Neutrophil (primary cell): ENCODE data around the gene MKLN1.

Source experiments
- H3K27ac ChIP-seq: fragments of 200-600 bp; sonication (generic); 2 replicates; pipeline ENCODE4 v1.5.1; 2016; ENCODE audit warnings: mild to moderate bottlenecking, moderate library complexity
- H3K27me3 ChIP-seq: fragments of 200-600 bp; sonication (generic); 2 replicates; pipeline ENCODE4 v1.6.0; 2016; ENCODE audit warnings: mild to moderate bottlenecking
- H3K36me3 ChIP-seq: fragments of 200-600 bp; sonication (generic); 2 replicates; pipeline ENCODE4 v1.5.1; 2017
- H3K4me1 ChIP-seq, 2 experiments: fragments of 200-600 bp in 1 of 2; sonication (generic) in 1 of 2; 1 replicate in 1 of 2; 2 replicates in 1 of 2; pipeline versions ENCODE4 v1.5.1 to v1.6.1; 2013 to 2016; ENCODE audit warnings: low read depth in 1 of 2, low read length in 1 of 2, mild to moderate bottlenecking in 1 of 2, moderate library complexity in 1 of 2; ENCODE audit not compliant: control insufficient read depth in 1 of 2, insufficient read depth in 1 of 2
- H3K4me3 ChIP-seq, 2 experiments: fragments of 200-600 bp in 1 of 2; sonication (generic) in 1 of 2; 1 replicate in 1 of 2; 2 replicates in 1 of 2; pipeline ENCODE4 v1.5.1; 2013 to 2016; ENCODE audit warnings: low read depth in 1 of 2, low read length in 1 of 2, mild to moderate bottlenecking in 1 of 2, moderate library complexity in 1 of 2
- H3K9me3 ChIP-seq: fragments of 200-600 bp; sonication (generic); 2 replicates; pipeline ENCODE4 v1.5.1; 2016
- TF ChIP-seq, protein P1 (sequence below): fragments of 200-600 bp; sonication (generic); IDR thresholded peaks from 2 replicates; pipeline ENCODE4 v1.5.1; 2016; ENCODE audit warnings: antibody characterized with exemption

The MKLN1 gene

DNA sequence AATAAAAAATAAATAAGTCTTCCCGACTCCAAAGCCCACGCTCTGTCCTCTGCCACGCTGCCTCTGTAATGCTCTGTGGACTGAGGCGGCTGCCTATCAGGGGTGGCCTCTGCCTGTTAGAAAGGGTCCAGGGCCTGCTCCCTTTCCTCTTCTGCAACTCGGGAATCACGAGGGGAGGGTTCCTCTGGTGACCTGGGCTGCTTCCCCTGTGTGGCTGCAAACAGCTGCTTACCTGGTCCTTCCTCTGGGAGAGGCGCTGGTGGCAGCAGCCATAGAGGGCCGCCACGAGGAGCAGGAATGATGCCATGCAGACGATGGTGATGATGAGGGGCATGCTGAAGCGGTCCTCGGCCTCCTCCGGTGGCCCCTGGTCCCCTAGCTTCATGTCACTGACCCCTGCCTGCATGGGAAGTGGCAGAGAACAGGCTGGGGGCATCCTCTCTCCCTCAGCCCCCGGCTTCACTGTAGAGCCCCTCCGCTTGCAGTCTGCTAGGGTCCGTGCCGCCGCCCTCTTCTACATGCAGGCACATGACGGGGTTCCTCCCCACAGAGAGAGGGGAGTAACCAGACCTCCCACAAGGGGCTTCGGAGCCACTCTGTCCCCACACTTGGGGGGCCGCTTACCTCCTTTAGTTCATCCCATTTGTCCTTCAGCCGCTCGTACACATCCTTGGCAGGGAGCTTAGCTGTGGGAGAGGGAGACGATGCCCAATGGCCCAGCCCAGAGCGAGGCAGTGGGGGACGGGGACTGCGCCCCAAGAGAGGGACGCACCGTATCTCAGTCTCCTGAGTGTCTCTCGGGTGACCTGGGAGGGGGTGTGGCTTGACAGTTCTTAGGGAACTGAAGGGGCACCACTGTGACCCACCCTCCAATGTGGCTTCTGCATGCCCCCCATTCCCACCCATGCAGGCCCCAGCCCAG is 178.2 kb downstream of the MKLN1 start:
- Histone ChIP-seq H3K27me3 (peaks cover 14% of the 10 kb centered on the region), H3K36me3 (no peaks in the 10 kb centered on the region), H3K9me3 (no peaks in the 10 kb centered on the region), H3K27ac (no peak overlapping the region), H3K4me3 (no peak overlapping the region), H3K4me1 (peaks cover 0 to 3% of the 10 kb centered on the region in 2 experiments)
- TF ChIP-seq, protein P1, sequence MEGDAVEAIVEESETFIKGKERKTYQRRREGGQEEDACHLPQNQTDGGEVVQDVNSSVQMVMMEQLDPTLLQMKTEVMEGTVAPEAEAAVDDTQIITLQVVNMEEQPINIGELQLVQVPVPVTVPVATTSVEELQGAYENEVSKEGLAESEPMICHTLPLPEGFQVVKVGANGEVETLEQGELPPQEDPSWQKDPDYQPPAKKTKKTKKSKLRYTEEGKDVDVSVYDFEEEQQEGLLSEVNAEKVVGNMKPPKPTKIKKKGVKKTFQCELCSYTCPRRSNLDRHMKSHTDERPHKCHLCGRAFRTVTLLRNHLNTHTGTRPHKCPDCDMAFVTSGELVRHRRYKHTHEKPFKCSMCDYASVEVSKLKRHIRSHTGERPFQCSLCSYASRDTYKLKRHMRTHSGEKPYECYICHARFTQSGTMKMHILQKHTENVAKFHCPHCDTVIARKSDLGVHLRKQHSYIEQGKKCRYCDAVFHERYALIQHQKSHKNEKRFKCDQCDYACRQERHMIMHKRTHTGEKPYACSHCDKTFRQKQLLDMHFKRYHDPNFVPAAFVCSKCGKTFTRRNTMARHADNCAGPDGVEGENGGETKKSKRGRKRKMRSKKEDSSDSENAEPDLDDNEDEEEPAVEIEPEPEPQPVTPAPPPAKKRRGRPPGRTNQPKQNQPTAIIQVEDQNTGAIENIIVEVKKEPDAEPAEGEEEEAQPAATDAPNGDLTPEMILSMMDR = no peak

GRCh38 chr7:131506597-131506996 is 178.9 kb downstream of the MKLN1 start:
- H3K27me3 ChIP-seq = peaks cover 14% of the 10 kb centered on the region
- TF ChIP-seq, protein P1 = no peak
- H3K9me3 ChIP-seq = no peaks in the 10 kb centered on the region
- H3K36me3 ChIP-seq = no peaks in the 10 kb centered on the region
- peaks cover 0 to 3% of the 10 kb centered on the region in 2 experiments for H3K4me1 ChIP-seq
- H3K27ac ChIP-seq = no peak overlapping the region
- H3K4me3 ChIP-seq = no peak overlapping the region

- H3K9me3 ChIP-seq = no peaks in the 10 kb centered on the region
- H3K36me3 ChIP-seq = no peaks in the 10 kb centered on the region
- TF ChIP-seq, protein P1 = peak; percentile 62
- H3K27ac ChIP-seq = no peak overlapping the region
- H3K27me3 ChIP-seq = peaks cover 18% of the 10 kb centered on the region
- no peak overlapping the region for H3K4me3 ChIP-seq
- H3K4me1 ChIP-seq = peaks cover 0 to 3% of the 10 kb centered on the region in 2 experiments
Measured at GRCh38 chr7:131507592-131508331, 180.1 kb downstream of the MKLN1 start.

GRCh38 chr7:131508754-131509486 is 181.2 kb downstream of the MKLN1 start:
- Histone ChIP-seq H3K27me3 (peaks cover 18% of the 10 kb centered on the region), H3K27ac (no peak overlapping the region), H3K4me1 (peaks cover 0 to 7% of the 10 kb centered on the region in 2 experiments), H3K4me3 (no peak overlapping the region), H3K36me3 (no peaks in the 10 kb centered on the region), H3K9me3 (no peaks in the 10 kb centered on the region)
- TF ChIP-seq, protein P1 = no peak

DNA sequence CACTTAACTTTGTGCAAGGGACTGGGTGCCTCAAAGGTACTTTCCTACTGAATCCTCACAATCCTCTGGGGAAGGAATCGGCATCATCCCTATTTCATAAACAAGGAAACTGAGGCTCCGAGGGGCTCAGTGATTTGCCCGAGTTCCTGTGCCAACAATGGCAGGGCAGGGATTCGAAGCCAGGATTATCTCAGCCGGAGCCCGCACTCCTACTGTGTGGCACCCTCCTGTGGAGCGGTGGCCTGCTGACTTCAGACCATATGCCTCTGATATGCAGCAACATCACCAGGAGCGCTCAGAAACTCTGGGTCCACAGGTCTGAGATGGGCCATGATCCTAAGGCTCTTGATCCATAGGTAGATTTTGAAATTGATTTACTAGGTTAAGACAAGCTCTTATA is 182.1 kb downstream of the MKLN1 start:
- H3K4me1 ChIP-seq = peaks cover 0 to 7% of the 10 kb centered on the region in 2 experiments
- TF ChIP-seq, protein P1 = no peak
- H3K27me3 ChIP-seq = peaks cover 18% of the 10 kb centered on the region
- H3K4me3 ChIP-seq = no peak overlapping the region
- no peaks in the 10 kb centered on the region for H3K36me3 ChIP-seq
- H3K9me3 ChIP-seq = no peaks in the 10 kb centered on the region
- H3K27ac ChIP-seq = no peak overlapping the region
